Ureter (tissue), 1 donor: ENCODE results near the gene TRIO. TPM values are rescaled to one million over a fixed set of nuclear protein-coding genes. Genes with fewer than 3 reads are reported as not detected.

Source experiments
- DNase-seq: peaks from one replicate; pipeline ENCODE4 v3.0.0-alpha.2; 2020; ENCODE audit warnings: low spot score
- total RNA-seq: library from RNA; stranded (reverse); gene quantifications from one replicate; pipeline ENCODE4 v1.2.4, GENCODE V29; 2023
- donor health status: DM: yes; HTN: yes; CAD: no.

The TRIO gene
- total RNA-seq, 1 donor from 2014 or later: 216 TPM

GRCh38 chr5:14123551-14123950 is 19.6 kb upstream of the TRIO start:
- no peak for DNase-seq

GRCh38 chr5:14123974-14124482 is 19.1 kb upstream of the TRIO start:
- DNase-seq: no peak

DNA sequence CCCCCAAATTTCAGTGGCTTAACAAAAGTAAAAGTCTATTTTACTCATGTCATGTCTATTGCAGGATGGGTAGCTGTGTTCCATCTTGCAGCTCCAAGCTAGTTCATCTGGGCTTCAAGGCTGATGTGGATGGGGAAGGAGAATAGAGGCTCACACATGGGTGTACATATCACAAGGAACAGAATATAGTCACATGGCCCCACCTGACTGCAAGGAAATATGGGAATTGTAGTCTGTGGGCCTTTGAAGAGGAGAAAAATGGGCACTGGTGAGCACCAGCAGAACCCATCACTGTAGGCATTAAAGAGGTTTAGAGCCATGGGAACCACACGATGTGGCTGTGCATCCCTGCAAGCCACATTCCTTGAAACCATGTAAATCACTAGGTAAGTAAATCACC is 17.9 kb upstream of the TRIO start:
- DNase-seq: no peak

- DNase-seq: no peak
Observed at GRCh38 chr5:14127587-14127986, 15.6 kb upstream of the TRIO start.

GRCh38 chr5:14128079-14128478 is 15.1 kb upstream of the TRIO start:
- DNase-seq: no peak

- DNase-seq: no peak
Observed at GRCh38 chr5:14129123-14129522, 14.0 kb upstream of the TRIO start.

DNA sequence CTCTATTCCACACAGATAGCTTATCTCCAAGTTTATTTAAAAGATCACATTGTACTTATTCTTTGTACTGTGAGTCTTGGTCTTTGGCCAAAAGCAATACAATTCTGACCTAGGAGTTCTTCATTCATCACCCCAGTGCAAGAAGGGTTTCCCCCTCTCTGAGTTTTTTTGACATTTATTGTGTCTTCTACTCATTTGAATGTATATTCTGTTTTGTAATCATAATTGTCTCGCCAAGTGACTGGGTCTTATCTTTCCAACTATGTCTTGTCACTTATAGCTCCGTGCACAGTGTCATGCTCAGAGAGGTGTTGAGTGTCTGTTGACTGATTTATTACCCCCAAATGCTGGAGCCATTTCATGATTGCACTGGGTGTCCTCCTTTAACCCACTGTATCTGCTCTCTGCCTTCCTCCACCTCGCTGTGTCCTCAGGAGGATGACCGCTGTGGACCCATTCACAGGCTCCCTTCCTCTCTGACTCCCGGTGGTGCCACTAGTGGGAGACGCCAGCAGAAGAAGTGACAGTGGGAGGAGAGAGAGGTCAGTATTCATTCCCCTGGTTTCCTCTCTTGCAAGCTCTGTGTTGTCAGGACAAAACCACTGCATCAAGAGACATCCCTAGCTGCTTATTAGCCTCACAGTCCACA is 11.2 kb upstream of the TRIO start:
- DNase-seq: no peak

- no peak for DNase-seq
Observed at GRCh38 chr5:14133394-14133793, 9.7 kb upstream of the TRIO start.

- DNase-seq: no peak
Observed at GRCh38 chr5:14134083-14134482, 9.1 kb upstream of the TRIO start.

DNA sequence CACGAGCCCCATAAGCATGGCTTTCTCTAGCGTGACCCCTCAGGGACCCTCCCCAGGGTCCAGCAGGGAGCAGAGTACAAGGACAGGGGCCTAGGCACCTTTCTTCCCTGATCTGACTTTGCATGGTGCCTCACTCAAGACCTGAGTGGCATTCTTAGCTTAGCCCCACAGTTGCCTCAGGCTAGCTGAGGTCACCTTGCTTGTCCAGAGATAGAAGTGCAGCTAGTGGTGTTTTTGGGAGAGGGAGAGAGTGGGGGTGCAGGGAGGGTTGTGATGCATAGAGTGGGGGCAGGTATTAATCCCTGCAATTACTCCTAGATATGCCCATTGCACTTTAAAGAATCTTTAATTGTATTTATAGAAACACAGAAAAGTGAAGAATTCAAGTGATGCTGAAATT is 8.4 kb upstream of the TRIO start:
- DNase-seq: no peak

DNA sequence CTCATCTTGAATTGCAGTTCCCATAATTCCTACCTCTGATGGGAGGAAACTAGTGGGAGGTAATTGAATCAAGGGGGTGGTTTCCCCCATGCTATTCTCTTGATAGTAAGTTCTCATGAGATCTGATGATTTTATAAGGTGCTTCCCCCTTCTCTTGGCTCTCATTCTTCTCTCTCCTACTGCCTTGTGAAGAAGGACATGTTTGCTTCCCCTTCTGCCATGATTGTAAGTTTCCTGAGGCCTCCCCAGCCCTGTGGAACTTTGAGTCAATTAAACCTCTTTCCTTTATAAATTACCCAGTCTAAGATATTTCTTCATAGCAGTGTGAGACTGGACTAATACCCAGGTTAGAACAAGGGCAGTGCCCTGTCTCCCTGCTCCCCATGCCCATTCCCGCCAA is 7.5 kb upstream of the TRIO start:
- DNase-seq: no peak

GRCh38 chr5:14136228-14136627 is 6.9 kb upstream of the TRIO start:
- no peak for DNase-seq

DNA sequence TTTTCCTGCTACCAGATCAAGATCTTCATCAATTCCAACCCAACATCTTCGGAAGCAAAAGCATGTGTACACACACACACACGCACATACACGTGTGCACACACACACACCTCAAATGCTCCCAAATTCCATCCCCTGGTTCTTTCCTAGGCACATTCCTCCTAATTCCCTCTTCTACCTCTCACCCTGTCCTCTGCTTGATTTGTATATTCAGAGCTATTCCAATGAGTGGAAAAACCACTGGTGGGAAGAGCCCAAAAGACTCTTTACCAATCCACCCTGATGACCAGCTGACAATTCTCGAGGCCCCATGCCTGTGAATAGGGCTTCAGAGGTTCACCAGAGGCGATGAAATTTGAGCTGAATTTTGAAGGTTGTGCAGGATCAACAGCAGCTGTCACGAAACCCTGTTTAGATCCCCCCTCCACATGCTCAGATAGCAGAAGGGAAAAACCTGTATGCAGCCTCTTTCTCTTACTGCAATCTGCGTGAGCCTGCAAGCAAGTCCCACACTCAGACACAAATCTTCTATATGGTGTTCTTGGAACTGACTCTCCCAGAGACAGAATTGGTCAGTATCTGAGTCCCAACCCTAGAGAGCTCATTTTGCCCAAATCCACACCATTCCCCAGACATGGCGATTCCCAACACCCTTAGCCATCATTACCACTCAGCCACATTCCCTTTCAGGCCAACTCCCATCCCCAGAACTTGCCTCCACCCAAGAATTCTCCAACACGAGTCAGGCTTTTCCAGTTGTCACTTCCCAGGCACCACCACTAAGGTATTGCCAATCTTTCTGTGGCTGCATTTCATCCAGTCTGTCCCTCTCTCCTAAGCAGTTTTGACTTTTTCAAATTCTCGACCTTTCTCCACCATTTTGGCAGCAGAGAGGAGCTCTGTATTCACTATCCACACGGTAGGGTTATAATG is 4.3 kb upstream of the TRIO start:
- no peak for DNase-seq

DNA sequence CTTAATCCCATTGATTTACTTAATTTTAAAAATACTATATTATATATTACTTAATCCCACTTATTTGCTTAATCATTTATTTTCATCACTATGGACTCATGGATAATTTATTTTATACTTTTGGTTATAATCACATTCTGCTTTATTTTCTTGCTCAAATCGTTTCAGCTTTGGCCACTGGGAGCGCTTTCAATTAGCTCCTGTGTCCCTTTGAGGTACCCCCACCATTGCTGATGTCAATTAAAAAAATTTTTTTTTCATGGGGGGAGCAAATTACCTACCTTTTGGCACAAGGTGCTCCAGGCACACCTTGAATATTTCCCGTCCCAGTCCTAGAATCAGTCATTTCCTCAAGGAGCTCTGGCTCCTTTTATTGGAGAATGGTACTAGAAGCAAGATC is 1.4 kb upstream of the TRIO start:
- DNase-seq: no peak

GRCh38 chr5:14142202-14142826 is 828 bp upstream of the TRIO start:
- DNase-seq: no peak

- DNase-seq: no peak
Observed at GRCh38 chr5:14143546-14143840, 351 bp downstream of the TRIO start.

GRCh38 chr5:14143841-14144585 is 871 bp downstream of the TRIO start:
- DNase-seq: no peak

GRCh38 chr5:14144586-14145434 is 1.7 kb downstream of the TRIO start:
- DNase-seq: peak; percentile 55

GRCh38 chr5:14145435-14146334 is 2.5 kb downstream of the TRIO start:
- no peak for DNase-seq

GRCh38 chr5:14146725-14147124 is 3.6 kb downstream of the TRIO start:
- DNase-seq: no peak
